Liver (tissue), 9 donors: ENCODE measurements around the gene ABLIM2. TPM values are rescaled to one million over a fixed set of nuclear protein-coding genes. Genes with fewer than 3 reads are reported as not detected.

Experiments
- DNase-seq: peaks from one replicate; pipeline ENCODE4 v3.0.0-alpha.2; 2017; ENCODE audit warnings: low spot score
- H3K27ac ChIP-seq, 2 donors: one replicate each; pipeline ENCODE4 v1.7.0; 2013; ENCODE audit warnings: inconsistent platforms in 2 of 2, low read length in 2 of 2, control low read depth in 1 of 2, low read depth in 1 of 2, mild to moderate bottlenecking in 1 of 2
- H3K27me3 ChIP-seq, 4 donors: one replicate each; pipeline versions ENCODE4 v1.6.1 to v1.7.0; 2013; ENCODE audit warnings: low read length in 3 of 4, inconsistent platforms in 1 of 4, mild to moderate bottlenecking in 1 of 4, moderate library complexity in 1 of 4; ENCODE audit not compliant: control insufficient read depth in 4 of 4, insufficient read depth in 4 of 4
- H3K36me3 ChIP-seq, 4 donors: one replicate each; pipeline versions ENCODE4 v1.6.1 to v1.7.0; 2013; ENCODE audit warnings: low read length in 3 of 4, mild to moderate bottlenecking in 3 of 4, low read depth in 1 of 4, moderate library complexity in 1 of 4; ENCODE audit not compliant: control insufficient read depth in 4 of 4, insufficient read depth in 3 of 4
- H3K4me1 ChIP-seq, 4 donors: one replicate each; pipeline versions ENCODE4 v1.6.1 to v1.7.0; 2013; ENCODE audit warnings: low read length in 3 of 4, mild to moderate bottlenecking in 3 of 4, moderate library complexity in 1 of 4; ENCODE audit not compliant: control insufficient read depth in 4 of 4, insufficient read depth in 4 of 4
- H3K4me3 ChIP-seq, 3 donors: one replicate each; pipeline versions ENCODE4 v1.6.1 to v1.7.0; 2013; ENCODE audit warnings: low read length in 3 of 3, control low read depth in 1 of 3, low read depth in 1 of 3, mild to moderate bottlenecking in 1 of 3
- H3K9ac ChIP-seq, 2 donors: one replicate each; pipeline ENCODE4 v1.7.0; 2013; ENCODE audit warnings: low read length in 2 of 2, mild to moderate bottlenecking in 2 of 2, moderate library complexity in 2 of 2, control low read depth in 1 of 2, low read depth in 1 of 2
- H3K9me3 ChIP-seq, 4 donors: one replicate each; pipeline versions ENCODE4 v1.6.1 to v1.7.0; 2013; ENCODE audit warnings: low read length in 3 of 4; ENCODE audit not compliant: control insufficient read depth in 4 of 4
- ATF3 ChIP-seq: IDR thresholded peaks from 2 replicates; pipeline ENCODE4 v1.6.1; 2016; ENCODE audit warnings: antibody characterized with exemption
- CTCF ChIP-seq: fragments of 150-350 bp; IDR thresholded peaks from 2 replicates; pipeline ENCODE4 v1.5.1; 2017; ENCODE audit warnings: improper control_type of control experiment, low read depth, low read length; ENCODE audit not compliant: missing input control
- EGR1 ChIP-seq, 2 donors: IDR thresholded peaks; 2 replicates each; pipeline ENCODE4 v1.6.1; 2016 to 2018; ENCODE audit warnings: antibody characterized with exemption in 2 of 2, low read depth in 2 of 2
- FOXA1 ChIP-seq: IDR thresholded peaks from 2 replicates; pipeline ENCODE4 v1.6.1; 2016; ENCODE audit warnings: antibody characterized with exemption
- FOXA2 ChIP-seq: IDR thresholded peaks from 2 replicates; pipeline ENCODE4 v1.6.1; 2016; ENCODE audit warnings: antibody characterized with exemption
- GABPA ChIP-seq, 2 donors: IDR thresholded peaks in 1 of 2; conservative IDR thresholded peaks in 1 of 2; 2 replicates each; pipeline ENCODE4 v1.6.1; 2016; ENCODE audit warnings: antibody characterized with exemption in 2 of 2, mild to moderate bottlenecking in 1 of 2, moderate library complexity in 1 of 2
- HNF4A ChIP-seq, 2 donors: conservative IDR thresholded peaks; 2 replicates each; pipeline ENCODE4 v1.6.1; 2016; ENCODE audit warnings: antibody characterized with exemption in 2 of 2, mild to moderate bottlenecking in 2 of 2
- JUND ChIP-seq, 2 donors: IDR thresholded peaks; 2 replicates each; pipeline ENCODE4 v1.6.1; 2016; ENCODE audit warnings: antibody characterized with exemption in 2 of 2
- MAX ChIP-seq: IDR thresholded peaks from 2 replicates; pipeline ENCODE4 v1.6.1; 2016; ENCODE audit warnings: antibody characterized with exemption
- NR2F2 ChIP-seq: IDR thresholded peaks from 2 replicates; pipeline ENCODE4 v1.6.1; 2016; ENCODE audit warnings: antibody characterized with exemption
- REST ChIP-seq: IDR thresholded peaks from 2 replicates; pipeline ENCODE4 v1.6.1; 2016; ENCODE audit warnings: antibody characterized with exemption, mild to moderate bottlenecking
- RXRA ChIP-seq, 2 donors: IDR thresholded peaks; 2 replicates each; pipeline ENCODE4 v1.6.1; 2017 to 2018; ENCODE audit warnings: antibody characterized with exemption in 2 of 2, mild to moderate bottlenecking in 1 of 2
- SP1 ChIP-seq: IDR thresholded peaks from 2 replicates; pipeline ENCODE4 v1.6.1; 2018; ENCODE audit warnings: antibody characterized with exemption, mild to moderate bottlenecking
- TAF1 ChIP-seq: conservative IDR thresholded peaks from 2 replicates; pipeline ENCODE4 v1.6.1; 2016; ENCODE audit warnings: antibody characterized with exemption, mild to moderate bottlenecking
- YY1 ChIP-seq: IDR thresholded peaks from 2 replicates; pipeline ENCODE4 v1.6.1; 2016; ENCODE audit warnings: antibody characterized with exemption, mild to moderate bottlenecking
- ZBTB33 ChIP-seq: IDR thresholded peaks from 2 replicates; pipeline ENCODE4 v1.6.1; 2016; ENCODE audit warnings: antibody characterized with exemption
- WGBS: extraction: QIAGEN DNeasy Blood & Tissue Kit; methylation state at CpG from one replicate; pipeline ENCODE4 v1.1.7; 2013; 5-methylcytosine and 5-hydroxymethylcytosine counted together
- polyA plus RNA-seq, 2 donors: library from polyadenylated mRNA; stranded (reverse) in 1 of 2; unstranded in 1 of 2; fragments of 200-250 nt in 1 of 2; fragments of >200 nt in 1 of 2; fragmentation: Nextera tagmentation in 1 of 2; extraction: Ambion mirVana in 1 of 2; gene quantifications; one replicate each; pipeline versions ENCODE4 v1.2.1 to v1.2.3, GENCODE V29; 2013 to 2015
- total RNA-seq, 2 donors: library from RNA; depleted of rRNA; stranded (reverse); fragments of >200 nt; gene quantifications; one replicate each; pipeline ENCODE4 v1.2.3, GENCODE V29; 2014
- donor health status: healthy.
- donor health status: healthy.
- donor health status: healthy.
- donor health status: healthy.
- donor health status: healthy.

ABLIM2 gene
- total and polyA plus RNA-seq, 4 donors, result 0.75 to 2.5 (median 0.93) TPM

- Histone ChIP-seq H3K9ac (no peak overlapping the region), H3K36me3 (no peaks in the 10 kb centered on the region), H3K27ac (no peak overlapping the region), H3K27me3 (no peaks in the 10 kb centered on the region), H3K9me3 (no peaks in the 10 kb centered on the region), H3K4me3 (no peak overlapping the region), H3K4me1 (no peaks in the 10 kb centered on the region)
- no peak for TF ChIP-seq HNF4A (conservative IDR thresholded peaks at IDR 0.05)
- TF ChIP-seq EGR1 (IDR thresholded peaks at IDR 0.05; ENCODE audit: low read depth in 2 of 2), result no peak
- no peak for TF ChIP-seq JUND (IDR thresholded peaks at IDR 0.05)
- no peak for TF ChIP-seq NR2F2
- TF ChIP-seq ATF3, result no peak
- TF ChIP-seq ZBTB33, result no peak
- no peak for TF ChIP-seq CTCF
- TF ChIP-seq FOXA1, result no peak
- no peak for TF ChIP-seq SP1
- TF ChIP-seq FOXA2, result no peak
- no peak for DNase-seq
- 79% methylated on average over 31 of the region's 31 CpGs for WGBS
Observed at GRCh38 chr4:7984286-7984925, 174.2 kb downstream of the ABLIM2 start.

- 88% methylated on average over 17 of the region's 17 CpGs for WGBS
- DNase-seq, result no peak
- no peak for TF ChIP-seq JUND (IDR thresholded peaks at IDR 0.05)
- Histone ChIP-seq H3K27me3 (no peaks in the 10 kb centered on the region), H3K9me3 (no peaks in the 10 kb centered on the region), H3K36me3 (no peaks in the 10 kb centered on the region), H3K9ac (no peak overlapping the region), H3K4me3 (no peak overlapping the region), H3K4me1 (no peaks in the 10 kb centered on the region), H3K27ac (no peak overlapping the region)
Observed at GRCh38 chr4:7983296-7983695, 175.3 kb downstream of the ABLIM2 start.

- Histone ChIP-seq H3K4me1 (no peaks in the 10 kb centered on the region), H3K36me3 (no peaks in the 10 kb centered on the region), H3K9ac (no peak overlapping the region), H3K4me3 (no peak overlapping the region), H3K9me3 (no peaks in the 10 kb centered on the region), H3K27ac (no peak overlapping the region), H3K27me3 (no peaks in the 10 kb centered on the region)
- TF ChIP-seq FOXA1 (no peak), CTCF (no peak), YY1 (no peak), HNF4A (conservative IDR thresholded peaks at IDR 0.05) (no peak), RXRA (IDR thresholded peaks at IDR 0.05) (no peak), MAX (no peak), TAF1 (no peak), EGR1 (IDR thresholded peaks at IDR 0.05; ENCODE audit: low read depth in 2 of 2) (no peak), GABPA (IDR thresholded peaks at IDR 0.05 in 1 of 2, conservative IDR thresholded peaks at IDR 0.05 in 1 of 2) (no peak), REST (no peak), NR2F2 (no peak), FOXA2 (no peak)
- no peak for DNase-seq
- whole genome bisulfite sequencing, result 81% methylated on average over 8 of the region's 8 CpGs
Observed at GRCh38 chr4:7981738-7982394, 176.7 kb downstream of the ABLIM2 start.
